GM12873 (cell line): Measurements from ENCODE around the gene PTRHD1.

Experiments used
- CTCF ChIP-seq: IDR thresholded peaks from 2 replicates; pipeline ENCODE4 v1.5.1; 2012; ENCODE audit warnings: low read depth, mild to moderate bottlenecking, moderate library complexity, low read length, control low read depth; ENCODE audit not compliant: insufficient read depth; ENCODE audit errors: missing control alignments

Gene PTRHD1

GRCh38 chr2:24827321-24828237 is 34.4 kb upstream of the PTRHD1 start:
- peak; percentile 92 for TF ChIP-seq CTCF

- TF ChIP-seq CTCF: no peak
Measured at GRCh38 chr2:24826773-24827145, 33.6 kb upstream of the PTRHD1 start.

- TF ChIP-seq CTCF: no peak
Measured at GRCh38 chr2:24825883-24826772, 32.9 kb upstream of the PTRHD1 start.

GRCh38 chr2:24824966-24825882 is 32.0 kb upstream of the PTRHD1 start:
- peak; percentile 83 for TF ChIP-seq CTCF

- no peak for TF ChIP-seq CTCF
Measured at GRCh38 chr2:24824071-24824588, 30.9 kb upstream of the PTRHD1 start.

GRCh38 chr2:24822049-24822706 is 29.0 kb upstream of the PTRHD1 start:
- TF ChIP-seq CTCF: no peak
